HepG2 (cell line): ENCODE measurements around the gene STOM. TPM values are rescaled to one million over a fixed set of nuclear protein-coding genes. Genes with fewer than 3 reads are reported as not detected.
A peak's percentile ranks its signal among the peaks of the same experiment; 100 is the strongest.

Source experiments
- EED ChIP-seq: sonication (generic); formaldehyde crosslinking; IDR thresholded peaks from 2 replicates; pipeline ENCODE4 v1.5.0; 2020; ENCODE audit warnings: mild to moderate bottlenecking, missing genetic modification reagents
- HMG20B ChIP-seq: conservative IDR thresholded peaks from 2 replicates; pipeline ENCODE4 v1.6.1; 2016; ENCODE audit warnings: missing genetic modification reagents, missing compliant biosample characterization
- MEF2D ChIP-seq: sonication (generic); formaldehyde crosslinking; IDR thresholded peaks from 2 replicates; pipeline ENCODE4 v1.5.1; 2020; ENCODE audit warnings: mild to moderate bottlenecking, missing genetic modification reagents
- NONO ChIP-seq, 2 experiments: fragments of 450-650 bp in 1 of 2; sonication (generic) in 1 of 2; formaldehyde crosslinking in 1 of 2; IDR thresholded peaks in 1 of 2; conservative IDR thresholded peaks in 1 of 2; 2 replicates each; pipeline versions ENCODE4 v1.6.1 to v1.8.0; 2017 to 2022; ENCODE audit warnings: mild to moderate bottlenecking in 1 of 2, missing genetic modification reagents in 1 of 2, moderate library complexity in 1 of 2
- RAD51 ChIP-seq: fragments of 450-650 bp; IDR thresholded peaks from 2 replicates; pipeline ENCODE4 v1.6.1; 2016; ENCODE audit warnings: borderline replicate concordance
- RFX1 ChIP-seq: fragments of 450-650 bp; IDR thresholded peaks from 2 replicates; pipeline ENCODE4 v1.6.1; 2017
- SAP130 ChIP-seq: IDR thresholded peaks from 2 replicates; pipeline ENCODE4 v1.6.1; 2016; ENCODE audit warnings: low read depth
- SPEN ChIP-seq: sonication (generic); formaldehyde crosslinking; IDR thresholded peaks from 2 replicates; pipeline ENCODE4 v1.5.1; 2020; ENCODE audit warnings: low read depth, mild to moderate bottlenecking, missing genetic modification reagents
- TAF15 ChIP-seq: fragments of 200-400 bp; formaldehyde crosslinking; IDR thresholded peaks from one replicate; pipeline ENCODE4 v1.6.1; 2018; ENCODE audit warnings: mild to moderate bottlenecking, low read depth, low read length; ENCODE audit not compliant: poor library complexity, severe bottlenecking
- ZNF75D ChIP-seq: sonication (generic); formaldehyde crosslinking; IDR thresholded peaks from 2 replicates; pipeline ENCODE4 v1.8.1; 2023; ENCODE audit warnings: missing genetic modification reagents, mild to moderate bottlenecking, borderline replicate concordance
- polyA plus RNA-seq, 8 experiments: library from polyadenylated mRNA; depleted of rRNA in 3 of 8; stranded (reverse) in 7 of 8; unstranded in 1 of 8; fragments of >200 nt; fragmentation: Illumina TruSeq in 4 of 8; extraction: Trizol in 4 of 8; gene quantifications; 2 replicates each; pipeline versions ENCODE4 v1.2.1 to v1.2.3, GENCODE V29; 2011 to 2016; ENCODE audit warnings: low read depth in 4 of 8, missing spikeins in 1 of 8, mixed read lengths in 1 of 8; ENCODE audit not compliant: insufficient read depth in 1 of 8
- total RNA-seq, 5 experiments: library from RNA; depleted of rRNA; stranded (reverse); fragments of >200 nt; fragmentation: Illumina TruSeq; extraction: Trizol; gene quantifications; 2 replicates each; pipeline ENCODE4 v1.2.3, GENCODE V29; 2016; ENCODE audit warnings: low read depth in 1 of 5
- TF ChIP-seq, protein P1 (sequence below): sonication (generic); formaldehyde crosslinking; IDR thresholded peaks from 2 replicates; pipeline ENCODE4 v1.5.0; 2020; ENCODE audit warnings: mild to moderate bottlenecking, missing genetic modification reagents
- TF ChIP-seq, protein P2 (sequence below): sonication (generic); formaldehyde crosslinking; IDR thresholded peaks from 2 replicates; pipeline ENCODE4 v1.5.1; 2020; ENCODE audit warnings: mild to moderate bottlenecking, moderate library complexity, missing genetic modification reagents
- TF ChIP-seq, protein P3 (sequence below): IDR thresholded peaks from 2 replicates; pipeline ENCODE4 v1.6.1; 2012; ENCODE audit warnings: low read length, improper control_type of control experiment
- TF ChIP-seq, protein P4 (sequence below): sonication (generic); formaldehyde crosslinking; IDR thresholded peaks from 2 replicates; pipeline ENCODE4 v1.8.1; 2023; ENCODE audit warnings: mild to moderate bottlenecking, missing genetic modification reagents, borderline replicate concordance
- TF ChIP-seq, protein P5 (sequence below): sonication (generic); formaldehyde crosslinking; IDR thresholded peaks from 2 replicates; pipeline ENCODE4 v1.4.0; 2020; ENCODE audit warnings: missing genetic modification reagents
- TF ChIP-seq, protein P6 (sequence below): sonication (generic); formaldehyde crosslinking; conservative IDR thresholded peaks from 2 replicates; pipeline ENCODE4 v1.4.0; 2020; ENCODE audit warnings: missing genetic modification reagents
- TF ChIP-seq, protein P7 (sequence below): sonication (generic); formaldehyde crosslinking; IDR thresholded peaks from 2 replicates; pipeline ENCODE4 v1.4.0; 2020; ENCODE audit warnings: missing genetic modification reagents, low read depth, mild to moderate bottlenecking, borderline replicate concordance

Gene STOM
- total and polyA plus RNA-seq, 2 of the 13 experiments (the other 11 are each of a cell fraction or from before 2014, with no cell fraction given): 43.6 to 165 TPM

DNA sequence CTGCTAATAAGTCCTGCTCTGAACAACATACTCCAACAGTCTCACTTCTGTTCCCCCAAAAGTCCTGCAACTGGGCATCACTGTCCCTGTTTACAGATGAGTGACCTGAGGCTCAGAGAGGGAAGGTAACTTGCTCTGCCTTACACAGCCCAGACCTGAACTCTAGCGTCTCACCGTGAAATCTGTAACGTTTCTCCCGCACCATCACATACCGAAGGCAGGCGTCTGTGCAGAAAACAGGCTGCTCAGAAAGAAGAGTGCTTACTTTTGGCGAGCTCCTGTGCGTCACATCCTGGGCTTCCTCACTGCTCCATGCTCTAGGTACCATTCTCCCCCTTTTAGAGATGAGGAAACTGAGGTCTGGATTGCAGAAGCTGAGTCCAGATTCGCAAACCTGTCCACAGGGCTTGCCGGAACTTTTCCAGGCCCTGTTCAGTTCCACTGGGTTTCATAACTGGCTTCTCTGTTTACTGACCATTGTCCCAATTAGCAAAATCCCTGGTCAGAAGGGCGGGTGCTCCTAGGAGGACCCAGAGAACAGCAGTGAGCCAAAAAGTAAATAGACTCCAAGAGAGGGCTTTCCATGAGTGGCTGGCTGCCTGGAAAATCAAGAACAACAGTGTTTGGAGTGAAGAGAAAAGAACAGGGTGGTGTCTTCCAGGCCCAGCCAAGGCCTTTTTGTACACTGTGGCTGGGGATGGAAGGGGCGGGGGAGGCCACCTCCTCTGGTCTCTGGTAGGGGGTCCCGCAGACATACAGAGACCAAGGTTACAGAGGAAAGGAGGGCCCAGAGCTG lies 75.0 kb downstream of the STOM start (continued):
- TF ChIP-seq SPEN (CRISPR knock-in tag) (peak; percentile 45; the same call in 1 of the 2 replicates), RFX1 (no peak), ZNF75D (CRISPR knock-in tag) (no peak), NONO (IDR thresholded peaks at IDR 0.05) (no peak), NONO (CRISPR knock-in tag; conservative IDR thresholded peaks at IDR 0.05) (peak; percentile 53), RAD51 (no peak), TAF15 (no peak), MEF2D (CRISPR knock-in tag) (no peak), HMG20B (CRISPR knock-in tag) (peak; percentile 63; the same call in 1 of the 2 replicates), SAP130 (CRISPR knock-in tag) (peak; percentile 58; the same call in 1 of the 2 replicates), EED (no peak)
- TF ChIP-seq, protein P1, sequence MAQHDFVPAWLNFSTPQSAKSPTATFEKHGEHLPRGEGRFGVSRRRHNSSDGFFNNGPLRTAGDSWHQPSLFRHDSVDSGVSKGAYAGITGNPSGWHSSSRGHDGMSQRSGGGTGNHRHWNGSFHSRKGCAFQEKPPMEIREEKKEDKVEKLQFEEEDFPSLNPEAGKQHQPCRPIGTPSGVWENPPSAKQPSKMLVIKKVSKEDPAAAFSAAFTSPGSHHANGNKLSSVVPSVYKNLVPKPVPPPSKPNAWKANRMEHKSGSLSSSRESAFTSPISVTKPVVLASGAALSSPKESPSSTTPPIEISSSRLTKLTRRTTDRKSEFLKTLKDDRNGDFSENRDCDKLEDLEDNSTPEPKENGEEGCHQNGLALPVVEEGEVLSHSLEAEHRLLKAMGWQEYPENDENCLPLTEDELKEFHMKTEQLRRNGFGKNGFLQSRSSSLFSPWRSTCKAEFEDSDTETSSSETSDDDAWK (CRISPR knock-in tag): no peak
- TF ChIP-seq, protein P2, sequence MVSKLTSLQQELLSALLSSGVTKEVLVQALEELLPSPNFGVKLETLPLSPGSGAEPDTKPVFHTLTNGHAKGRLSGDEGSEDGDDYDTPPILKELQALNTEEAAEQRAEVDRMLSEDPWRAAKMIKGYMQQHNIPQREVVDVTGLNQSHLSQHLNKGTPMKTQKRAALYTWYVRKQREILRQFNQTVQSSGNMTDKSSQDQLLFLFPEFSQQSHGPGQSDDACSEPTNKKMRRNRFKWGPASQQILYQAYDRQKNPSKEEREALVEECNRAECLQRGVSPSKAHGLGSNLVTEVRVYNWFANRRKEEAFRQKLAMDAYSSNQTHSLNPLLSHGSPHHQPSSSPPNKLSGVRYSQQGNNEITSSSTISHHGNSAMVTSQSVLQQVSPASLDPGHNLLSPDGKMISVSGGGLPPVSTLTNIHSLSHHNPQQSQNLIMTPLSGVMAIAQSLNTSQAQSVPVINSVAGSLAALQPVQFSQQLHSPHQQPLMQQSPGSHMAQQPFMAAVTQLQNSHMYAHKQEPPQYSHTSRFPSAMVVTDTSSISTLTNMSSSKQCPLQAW (CRISPR knock-in tag): no peak; the same call in 1 of the 2 replicates
- TF ChIP-seq, protein P3, sequence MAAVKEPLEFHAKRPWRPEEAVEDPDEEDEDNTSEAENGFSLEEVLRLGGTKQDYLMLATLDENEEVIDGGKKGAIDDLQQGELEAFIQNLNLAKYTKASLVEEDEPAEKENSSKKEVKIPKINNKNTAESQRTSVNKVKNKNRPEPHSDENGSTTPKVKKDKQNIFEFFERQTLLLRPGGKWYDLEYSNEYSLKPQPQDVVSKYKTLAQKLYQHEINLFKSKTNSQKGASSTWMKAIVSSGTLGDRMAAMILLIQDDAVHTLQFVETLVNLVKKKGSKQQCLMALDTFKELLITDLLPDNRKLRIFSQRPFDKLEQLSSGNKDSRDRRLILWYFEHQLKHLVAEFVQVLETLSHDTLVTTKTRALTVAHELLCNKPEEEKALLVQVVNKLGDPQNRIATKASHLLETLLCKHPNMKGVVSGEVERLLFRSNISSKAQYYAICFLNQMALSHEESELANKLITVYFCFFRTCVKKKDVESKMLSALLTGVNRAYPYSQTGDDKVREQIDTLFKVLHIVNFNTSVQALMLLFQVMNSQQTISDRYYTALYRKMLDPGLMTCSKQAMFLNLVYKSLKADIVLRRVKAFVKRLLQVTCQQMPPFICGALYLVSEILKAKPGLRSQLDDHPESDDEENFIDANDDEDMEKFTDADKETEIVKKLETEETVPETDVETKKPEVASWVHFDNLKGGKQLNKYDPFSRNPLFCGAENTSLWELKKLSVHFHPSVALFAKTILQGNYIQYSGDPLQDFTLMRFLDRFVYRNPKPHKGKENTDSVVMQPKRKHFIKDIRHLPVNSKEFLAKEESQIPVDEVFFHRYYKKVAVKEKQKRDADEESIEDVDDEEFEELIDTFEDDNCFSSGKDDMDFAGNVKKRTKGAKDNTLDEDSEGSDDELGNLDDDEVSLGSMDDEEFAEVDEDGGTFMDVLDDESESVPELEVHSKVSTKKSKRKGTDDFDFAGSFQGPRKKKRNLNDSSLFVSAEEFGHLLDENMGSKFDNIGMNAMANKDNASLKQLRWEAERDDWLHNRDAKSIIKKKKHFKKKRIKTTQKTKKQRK: no peak
- TF ChIP-seq, protein P4, sequence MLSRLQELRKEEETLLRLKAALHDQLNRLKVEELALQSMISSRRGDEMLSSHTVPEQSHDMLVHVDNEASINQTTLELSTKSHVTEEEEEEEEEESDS: no peak
- TF ChIP-seq, protein P5, sequence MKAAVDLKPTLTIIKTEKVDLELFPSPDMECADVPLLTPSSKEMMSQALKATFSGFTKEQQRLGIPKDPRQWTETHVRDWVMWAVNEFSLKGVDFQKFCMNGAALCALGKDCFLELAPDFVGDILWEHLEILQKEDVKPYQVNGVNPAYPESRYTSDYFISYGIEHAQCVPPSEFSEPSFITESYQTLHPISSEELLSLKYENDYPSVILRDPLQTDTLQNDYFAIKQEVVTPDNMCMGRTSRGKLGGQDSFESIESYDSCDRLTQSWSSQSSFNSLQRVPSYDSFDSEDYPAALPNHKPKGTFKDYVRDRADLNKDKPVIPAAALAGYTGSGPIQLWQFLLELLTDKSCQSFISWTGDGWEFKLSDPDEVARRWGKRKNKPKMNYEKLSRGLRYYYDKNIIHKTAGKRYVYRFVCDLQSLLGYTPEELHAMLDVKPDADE: no peak
- TF ChIP-seq, protein P6, sequence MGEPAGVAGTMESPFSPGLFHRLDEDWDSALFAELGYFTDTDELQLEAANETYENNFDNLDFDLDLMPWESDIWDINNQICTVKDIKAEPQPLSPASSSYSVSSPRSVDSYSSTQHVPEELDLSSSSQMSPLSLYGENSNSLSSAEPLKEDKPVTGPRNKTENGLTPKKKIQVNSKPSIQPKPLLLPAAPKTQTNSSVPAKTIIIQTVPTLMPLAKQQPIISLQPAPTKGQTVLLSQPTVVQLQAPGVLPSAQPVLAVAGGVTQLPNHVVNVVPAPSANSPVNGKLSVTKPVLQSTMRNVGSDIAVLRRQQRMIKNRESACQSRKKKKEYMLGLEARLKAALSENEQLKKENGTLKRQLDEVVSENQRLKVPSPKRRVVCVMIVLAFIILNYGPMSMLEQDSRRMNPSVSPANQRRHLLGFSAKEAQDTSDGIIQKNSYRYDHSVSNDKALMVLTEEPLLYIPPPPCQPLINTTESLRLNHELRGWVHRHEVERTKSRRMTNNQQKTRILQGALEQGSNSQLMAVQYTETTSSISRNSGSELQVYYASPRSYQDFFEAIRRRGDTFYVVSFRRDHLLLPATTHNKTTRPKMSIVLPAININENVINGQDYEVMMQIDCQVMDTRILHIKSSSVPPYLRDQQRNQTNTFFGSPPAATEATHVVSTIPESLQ (CRISPR knock-in tag): no peak
- TF ChIP-seq, protein P7, sequence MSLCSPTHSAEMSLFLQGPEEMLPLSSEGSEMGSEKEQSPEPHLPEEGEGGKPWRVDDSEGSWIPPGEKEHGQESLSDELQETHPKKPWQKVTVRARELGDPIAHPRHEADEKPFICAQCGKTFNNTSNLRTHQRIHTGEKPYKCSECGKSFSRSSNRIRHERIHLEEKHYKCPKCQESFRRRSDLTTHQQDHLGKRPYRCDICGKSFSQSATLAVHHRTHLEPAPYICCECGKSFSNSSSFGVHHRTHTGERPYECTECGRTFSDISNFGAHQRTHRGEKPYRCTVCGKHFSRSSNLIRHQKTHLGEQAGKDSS: no peak
